ENCODE data around the gene COL20A1.

DNA sequence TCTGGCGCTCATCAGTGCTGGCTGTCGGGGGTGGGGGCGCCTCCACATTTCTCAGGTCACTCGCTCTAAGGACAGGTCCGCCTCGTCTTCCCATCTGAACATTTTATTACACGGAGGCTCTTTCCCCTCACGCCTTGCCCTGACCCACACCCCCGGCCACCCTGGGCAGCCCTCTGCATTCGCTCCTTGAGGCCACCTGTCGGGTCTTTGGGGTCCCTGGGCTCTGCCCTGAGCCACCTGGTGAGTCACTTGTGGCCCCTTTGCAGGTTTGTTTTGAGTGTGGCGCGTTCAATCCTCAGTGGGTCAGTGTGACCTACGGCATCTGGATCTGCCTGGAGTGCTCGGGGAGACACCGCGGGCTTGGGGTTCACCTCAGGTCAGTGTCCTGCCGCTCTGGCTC is 17.2 kb upstream of the COL20A1 start:
- TF ChIP-seq POLR2A (IDR thresholded peaks at IDR 0.05; ENCODE audit: low read length), result no peak
- TF ChIP-seq GATA1 (IDR thresholded peaks at IDR 0.05; ENCODE audit: low read depth, low read length), result no peak
